ENCODE measurements around the gene RAET1E.

DNA sequence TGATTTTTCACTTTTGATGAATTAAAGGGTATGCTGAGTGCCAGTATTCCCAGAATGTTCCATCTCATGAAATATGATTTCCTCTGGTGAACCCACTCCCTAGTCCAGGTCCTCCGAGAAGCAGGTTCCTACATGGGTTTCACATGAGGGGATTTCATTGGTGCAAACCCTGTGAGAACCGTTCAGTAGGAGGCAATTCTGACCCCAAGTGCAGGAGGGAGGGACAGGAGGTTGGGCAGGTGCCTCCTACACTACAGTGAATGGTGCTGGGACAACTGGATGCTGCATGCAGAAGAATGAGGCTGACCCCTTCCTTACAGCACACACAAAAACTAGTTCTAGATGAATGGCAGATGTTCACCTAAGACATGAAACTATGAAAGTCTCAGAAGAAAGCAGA lies 38.8 kb upstream of the RAET1E start:
- TF ChIP-seq GATA3 (IDR thresholded peaks at IDR 0.05; ENCODE audit: low read depth, low read length): no peak
- no peak for TF ChIP-seq GATA2 (IDR thresholded peaks at IDR 0.05; ENCODE audit: low read depth, low read length)

Data from SH-SY5Y (cell line).